AG10803 (cell line): ENCODE measurements around the gene SYTL4.

Source experiments
- DNase-seq: peaks from one replicate; pipeline ENCODE4 v3.0.0; 2010; ENCODE audit warnings: low read depth
- H3K4me3 ChIP-seq: 2 replicates; pipeline ENCODE4 v1.5.1; 2011; ENCODE audit warnings: mild to moderate bottlenecking, low read length, control low read depth
- CTCF ChIP-seq: conservative IDR thresholded peaks from 2 replicates; pipeline ENCODE4 v1.5.1; 2011; ENCODE audit warnings: mild to moderate bottlenecking, low read length, control low read depth, inconsistent platforms

SYTL4 gene

GRCh38 chrX:100695302-100695701, 36.6 kb downstream of the SYTL4 start:
- no peak for DNase-seq
- H3K4me3 ChIP-seq: no peak overlapping the region
- TF ChIP-seq CTCF: no peak

- no peak for DNase-seq
- TF ChIP-seq CTCF: no peak
- no peak overlapping the region for H3K4me3 ChIP-seq
Observed at GRCh38 chrX:100687546-100687945, 44.4 kb downstream of the SYTL4 start.

GRCh38 chrX:100687128-100687527, 44.8 kb downstream of the SYTL4 start:
- no peak overlapping the region for H3K4me3 ChIP-seq
- DNase-seq: no peak
- TF ChIP-seq CTCF: no peak

GRCh38 chrX:100685997-100686305, 46.0 kb downstream of the SYTL4 start:
- no peak for TF ChIP-seq CTCF
- no peak for DNase-seq
- H3K4me3 ChIP-seq: no peak overlapping the region

GRCh38 chrX:100685284-100685996, 46.5 kb downstream of the SYTL4 start:
- no peak overlapping the region for H3K4me3 ChIP-seq
- TF ChIP-seq CTCF: peak; percentile 88
- DNase-seq: peak; percentile 64

- no peak overlapping the region for H3K4me3 ChIP-seq
- DNase-seq: no peak
- no peak for TF ChIP-seq CTCF
Observed at GRCh38 chrX:100682939-100683338, 49.0 kb downstream of the SYTL4 start.

GRCh38 chrX:100681599-100681998, 50.3 kb downstream of the SYTL4 start:
- H3K4me3 ChIP-seq: no peak overlapping the region
- no peak for TF ChIP-seq CTCF
- DNase-seq: no peak
